Stimulated activated CD4-positive, alpha-beta T cell treated with anti-CD3 and anti-CD28 coated beads, Interleukin-1b, Interleukin-23, amount 100 ng/mL, for 48 hours (primary cell): ENCODE results near the gene CKB.

Experiments used
- DNase-seq: peaks from one replicate; pipeline ENCODE4 v3.0.0-alpha.2; 2020

CKB gene

GRCh38 chr14:103476065-103476464 lies 46.6 kb downstream of the CKB start:
- no peak for DNase-seq

- DNase-seq: no peak
Observed at GRCh38 chr14:103474893-103475292, 47.7 kb downstream of the CKB start.

GRCh38 chr14:103472939-103473338 lies 49.7 kb downstream of the CKB start:
- no peak for DNase-seq
